ENCODE data around the gene ZNF468.
"Not testable (repeated sequence)": the region's sequence is repeated elsewhere in the genome, so short reads cannot be mapped to it uniquely, and the experiment has no call there.

The ZNF468 gene

DNA sequence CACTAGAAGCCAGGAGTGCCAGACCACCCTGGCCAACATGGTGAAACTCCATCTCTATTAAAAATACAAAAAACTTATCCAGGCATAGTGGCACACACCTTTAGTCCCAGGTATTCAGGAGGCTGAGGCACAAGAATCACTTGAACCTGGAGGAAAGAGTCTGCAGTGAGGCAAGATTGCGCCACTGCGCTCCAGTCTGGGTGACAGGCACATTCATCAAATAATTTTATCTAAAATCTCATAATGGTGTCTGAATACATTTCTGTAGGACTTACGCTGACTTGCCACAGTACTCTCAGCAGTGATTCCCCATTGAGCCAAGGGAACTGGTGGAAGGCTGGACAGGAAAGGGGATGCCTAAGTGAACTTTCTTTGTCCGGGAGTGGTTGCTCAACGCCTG is 31.7 kb downstream of the ZNF468 start:
- no peak for DNase-seq (ENCODE audit: low read depth)

DNA sequence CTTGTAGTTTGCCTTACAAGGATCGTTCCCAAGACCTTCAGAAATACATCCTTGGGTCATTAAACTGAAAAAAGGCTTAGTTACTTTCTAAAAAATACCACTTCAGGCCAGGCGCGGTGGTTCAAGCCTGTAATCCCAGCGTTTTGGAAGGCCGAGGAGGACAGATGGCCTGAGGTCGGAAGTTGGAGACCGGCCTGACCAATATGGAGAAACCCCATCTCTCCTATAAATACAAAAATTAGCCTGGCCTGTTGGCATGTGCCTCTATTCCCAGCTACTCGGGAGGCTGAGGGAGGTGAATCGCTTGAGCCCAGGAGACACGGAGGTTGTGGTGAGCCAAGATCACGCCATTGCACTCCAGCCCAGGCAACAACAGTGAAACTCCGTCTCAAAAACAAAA is 33.7 kb downstream of the ZNF468 start:
- no peak for DNase-seq (ENCODE audit: low read depth)

DNA sequence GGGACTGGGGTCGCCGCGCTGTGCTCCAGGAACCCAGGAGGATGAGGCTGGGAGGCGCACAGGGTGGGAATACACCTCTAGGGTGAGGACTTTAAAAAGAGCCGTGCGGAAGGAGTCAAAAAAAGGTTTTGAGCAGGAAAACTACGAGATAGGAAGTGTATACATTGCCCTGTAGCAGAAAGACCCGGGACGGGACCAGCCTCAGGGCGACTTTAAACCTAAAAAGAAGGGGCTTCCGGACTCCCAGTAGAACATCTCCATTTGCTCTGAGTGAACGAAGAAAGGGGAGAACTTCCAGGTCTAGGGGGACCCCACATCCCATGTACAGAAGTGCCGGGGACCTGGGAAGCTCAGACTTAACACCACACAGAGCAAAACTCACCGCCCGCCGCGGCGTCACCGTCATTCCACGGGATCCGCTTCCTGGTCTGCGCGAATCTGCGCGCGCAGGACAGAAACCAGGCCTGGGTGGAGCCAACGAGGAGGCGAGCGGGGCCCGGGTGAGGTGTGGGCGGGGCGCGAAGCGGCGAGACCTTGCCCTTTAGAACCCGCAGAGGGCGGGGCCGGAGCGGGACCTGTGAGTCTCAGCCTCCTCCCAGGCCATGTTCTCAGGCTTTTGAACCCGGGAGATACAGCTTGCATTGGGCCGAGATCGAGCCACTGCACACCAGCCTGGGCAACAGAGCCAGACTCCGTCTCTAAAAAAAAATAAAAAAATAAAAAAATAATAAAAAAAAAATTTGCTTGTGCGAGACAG is 36.0 kb downstream of the ZNF468 start, which contains the start of gene ZNF28:
TSS of gene ZNF28 (minus strand) at position 430 of the 757 bp plus-strand sequence. CDS start 3,675 bp downstream, outside the sequence.
- peak; percentile 26 for DNase-seq (ENCODE audit: low read depth)

DNA sequence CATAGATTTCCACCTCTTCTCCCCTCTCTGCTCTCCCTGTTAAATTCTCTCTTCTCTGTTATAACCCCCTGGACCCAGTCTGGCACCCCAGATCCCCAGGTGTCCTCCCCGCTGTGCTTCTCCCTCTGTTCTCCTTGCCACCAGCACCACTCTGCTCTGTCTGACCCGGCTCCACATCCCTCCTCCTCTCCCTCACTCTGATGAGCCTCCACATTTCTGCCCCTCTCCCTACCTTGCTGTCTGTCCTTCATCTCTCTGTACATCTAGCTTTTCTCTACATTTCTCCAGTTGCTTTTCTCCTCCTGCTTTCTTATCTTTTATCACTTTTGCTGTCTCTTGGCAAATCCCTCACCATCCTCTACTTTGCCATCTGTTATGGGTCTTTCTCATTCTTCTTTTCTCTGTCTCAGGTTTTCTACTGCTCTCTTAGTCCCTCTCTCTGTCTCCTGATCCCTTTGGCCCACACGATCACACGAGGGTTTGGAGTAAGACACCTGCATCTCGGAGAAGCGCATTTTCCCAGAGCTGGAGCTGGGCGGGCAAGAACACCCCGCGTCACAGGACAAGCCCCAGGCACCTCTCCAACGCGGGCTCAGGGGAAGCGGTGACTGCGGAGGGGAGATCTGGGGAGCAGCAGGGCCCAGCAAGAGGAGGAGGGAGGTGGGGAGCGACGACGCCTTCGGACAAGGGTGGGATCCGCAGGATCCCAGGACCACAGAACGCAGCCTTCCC is 36.8 kb downstream of the ZNF468 start:
- not testable (repeated sequence) for DNase-seq (ENCODE audit: low read depth)

DNA sequence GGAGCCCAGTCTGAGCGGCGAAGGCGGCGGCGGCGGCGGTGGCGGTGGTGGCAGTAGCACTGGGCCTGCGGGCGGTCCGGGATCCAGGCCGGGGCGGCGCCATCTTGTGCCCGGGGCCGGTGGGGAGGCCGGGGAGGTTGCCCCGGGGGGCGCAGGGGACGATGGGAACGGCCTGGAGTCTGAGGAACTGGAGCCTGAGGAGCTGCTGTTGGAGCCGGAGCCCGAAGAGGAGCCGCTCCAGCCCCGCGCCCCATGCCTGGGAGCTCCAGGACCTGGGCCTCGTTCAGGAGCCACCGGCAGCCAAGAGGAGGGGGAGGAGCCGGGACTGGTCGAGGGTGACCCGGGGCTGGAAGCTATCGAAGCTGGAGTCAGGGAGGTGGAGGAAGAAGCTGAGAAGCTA is 47.6 kb downstream of the ZNF468 start:
- DNase-seq (ENCODE audit: low read depth) = no peak

DNA sequence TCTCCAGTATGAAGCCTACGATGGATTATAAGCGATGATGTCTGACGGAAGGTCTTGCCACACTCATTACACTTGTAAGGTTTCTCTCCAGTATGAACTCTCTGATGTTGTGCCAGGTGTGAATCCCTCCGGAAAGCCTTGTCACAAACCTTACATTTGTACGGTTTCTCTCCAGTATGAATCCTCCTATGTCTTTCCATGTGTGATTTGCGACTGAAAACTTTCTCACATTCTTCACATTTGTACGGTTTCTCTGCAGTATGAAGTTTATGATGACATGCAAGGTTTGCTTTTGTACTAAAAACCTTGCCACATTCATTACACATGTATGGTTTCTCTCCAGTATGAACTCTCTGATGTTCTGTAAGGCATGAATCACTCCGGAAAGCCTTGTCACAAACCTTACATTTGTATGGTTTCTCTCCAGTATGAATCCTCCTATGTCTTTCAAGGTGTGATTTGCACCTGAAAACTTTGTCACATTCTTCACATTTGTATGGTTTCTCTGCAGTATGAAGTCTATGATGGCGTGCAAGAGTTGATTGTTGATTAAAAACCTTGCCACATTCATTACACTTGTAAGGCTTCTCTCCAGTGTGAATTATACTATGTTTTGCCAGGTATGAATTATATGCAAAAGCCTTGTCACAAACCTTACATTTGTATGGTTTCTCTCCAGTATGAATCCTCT is 57.3 kb downstream of the ZNF468 start:
- not testable (repeated sequence) for DNase-seq (ENCODE audit: low read depth)

DNA sequence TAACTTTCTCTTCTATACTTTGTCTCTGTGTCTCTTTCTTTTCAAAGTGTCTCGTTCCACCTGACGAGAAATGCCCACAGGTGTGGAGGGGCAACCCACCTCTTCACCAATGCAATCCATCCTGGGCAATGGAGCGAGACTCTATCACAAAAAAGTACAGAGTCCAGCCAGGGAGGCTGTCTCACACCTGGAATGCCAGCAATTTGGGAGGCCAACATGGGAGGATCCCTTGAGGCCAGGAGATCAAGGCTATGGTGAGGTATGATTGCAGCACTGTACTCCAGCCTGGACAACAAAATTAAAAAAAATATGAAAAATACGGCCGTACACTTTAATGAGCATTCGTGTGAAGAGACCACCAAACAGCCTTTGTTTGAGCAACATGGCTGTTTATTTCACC is 68.0 kb downstream of the ZNF468 start:
- no peak for DNase-seq (ENCODE audit: low read depth)

All from HS-27A (cell line).